Activated CD8-positive, alpha-beta memory T cell treated with anti-CD3 and anti-CD28 coated beads, Interleukin-2, amount 50 U/mL, for 1 hour (primary cell): Measurements from ENCODE around the gene MACROD2.

Source experiments
- DNase-seq: peaks from one replicate; pipeline ENCODE4 v3.0.0-alpha.2; 2020; ENCODE audit errors: extremely low read depth

MACROD2 gene

DNA sequence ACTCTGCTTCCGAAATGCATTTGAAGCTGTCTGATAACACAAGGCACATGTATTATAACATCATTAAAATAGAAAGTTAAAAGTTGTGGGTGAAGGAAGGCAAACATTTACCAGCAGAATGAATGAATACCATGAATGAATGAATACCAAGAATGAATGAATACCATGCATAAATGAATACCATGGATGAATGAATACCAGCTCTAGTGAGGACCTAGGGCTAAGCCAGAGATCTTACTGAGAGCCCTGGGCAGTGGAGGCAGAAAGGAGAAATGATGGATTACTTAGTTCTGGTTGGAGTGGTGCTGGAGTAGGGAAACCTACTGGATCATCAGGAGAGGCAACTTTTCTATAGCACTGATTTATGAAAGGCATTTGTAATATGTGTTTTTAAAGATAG is 1579.9 kb downstream of the MACROD2 start:
- DNase-seq = no peak

DNA sequence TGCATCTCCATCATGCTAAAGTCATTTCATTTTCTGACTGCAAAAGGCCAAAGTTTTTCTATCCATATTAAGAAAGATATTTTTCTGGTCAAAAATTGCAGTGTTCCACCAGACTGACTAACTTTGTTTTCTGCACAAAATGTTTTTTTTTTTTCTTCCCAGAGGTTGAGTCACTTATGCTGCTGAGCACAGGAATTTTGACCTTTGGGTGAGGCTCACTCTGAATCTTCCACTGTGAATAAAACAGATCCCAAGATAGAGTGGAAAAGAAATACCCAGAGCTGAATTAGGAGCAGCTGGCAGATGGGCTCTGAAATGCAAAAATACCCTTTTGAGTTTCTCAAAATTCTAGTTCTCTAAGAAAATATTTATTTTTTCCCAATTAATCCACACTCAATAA is 1581.1 kb downstream of the MACROD2 start:
- DNase-seq = no peak

DNA sequence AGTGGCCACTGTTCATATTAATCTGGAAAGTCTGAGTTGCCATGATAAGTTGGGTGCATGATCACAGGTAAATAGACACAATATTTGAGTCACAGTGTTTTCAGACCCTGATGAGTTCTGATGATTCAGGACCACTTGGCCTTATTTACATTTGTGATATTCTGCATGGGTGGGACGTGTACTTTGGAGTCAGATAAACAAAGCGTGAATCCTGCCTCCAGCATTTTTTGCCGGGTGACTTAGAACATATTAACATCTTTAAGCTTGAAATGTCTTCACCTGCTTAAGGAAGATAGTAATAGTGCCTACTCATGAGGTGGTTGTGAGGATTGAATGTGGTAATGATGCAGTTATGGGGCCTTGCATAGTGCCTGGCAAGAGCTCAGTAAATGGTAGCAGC is 1582.8 kb downstream of the MACROD2 start:
- DNase-seq = no peak

DNA sequence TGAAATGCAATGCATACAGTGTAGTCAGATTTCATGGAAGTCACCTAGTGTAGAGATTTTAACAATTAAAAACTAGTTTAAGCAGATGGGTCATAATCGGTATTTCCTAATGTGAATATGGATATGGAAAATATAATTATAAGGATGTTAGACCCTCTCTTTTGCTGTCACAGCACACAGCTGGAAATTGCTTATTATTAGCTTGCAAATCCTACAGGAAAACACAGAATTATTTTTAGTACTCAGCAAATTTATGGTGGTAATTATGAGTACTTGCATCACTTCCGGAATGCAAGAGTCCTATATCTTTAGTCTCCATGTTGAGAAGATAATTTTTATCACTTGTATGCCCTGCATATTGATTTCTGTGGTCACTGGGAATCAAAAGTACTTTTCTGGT is 1584.4 kb downstream of the MACROD2 start:
- DNase-seq = no peak

DNA sequence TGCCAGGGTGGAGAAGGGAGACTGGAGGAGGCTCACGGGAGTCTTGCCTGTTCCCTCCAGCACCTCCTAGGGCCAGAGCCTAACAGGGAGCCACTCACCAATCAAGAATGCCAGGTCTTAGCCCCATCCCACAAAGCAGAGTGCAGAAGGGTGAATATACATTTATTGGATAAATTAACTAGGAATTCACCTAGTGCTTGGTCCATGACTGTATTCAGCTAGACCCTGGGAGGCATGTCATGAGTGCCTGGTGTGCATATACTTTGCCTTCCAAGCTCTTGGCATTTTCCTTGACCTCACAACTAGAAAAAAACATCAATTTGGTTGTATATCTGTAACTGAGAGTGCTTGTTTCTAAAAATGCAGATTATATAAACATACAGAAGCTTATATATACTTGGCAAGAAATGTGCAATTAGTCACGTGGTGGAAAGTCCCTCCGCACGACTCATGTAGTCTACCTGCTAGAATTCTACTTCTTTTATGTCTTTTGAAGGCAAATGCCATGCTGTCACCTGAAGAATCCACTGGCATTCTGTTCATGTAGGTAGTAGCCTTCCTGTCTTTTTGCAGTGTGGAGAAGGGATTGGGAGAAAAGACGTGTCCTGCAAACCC is 1586.9 kb downstream of the MACROD2 start:
- no peak for DNase-seq

DNA sequence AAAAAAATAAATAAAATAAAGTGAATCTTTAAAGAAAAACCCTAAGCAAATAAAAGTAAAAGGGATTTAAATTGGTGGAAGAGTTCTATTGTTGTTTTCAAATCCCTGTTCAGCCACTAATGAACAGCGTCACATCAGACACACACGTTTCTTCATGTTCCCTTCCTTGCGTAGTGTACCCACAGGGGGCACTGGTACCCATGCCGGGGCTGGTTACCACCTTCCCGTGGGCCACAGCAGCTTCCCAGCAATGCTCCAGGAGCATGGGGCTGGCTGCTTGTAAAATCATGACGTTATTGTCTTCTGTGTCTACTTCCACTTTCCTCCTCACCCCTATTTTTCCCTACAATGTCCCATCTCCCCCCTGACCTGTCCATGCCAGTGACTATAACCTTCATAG is 1589.2 kb downstream of the MACROD2 start:
- DNase-seq = no peak

DNA sequence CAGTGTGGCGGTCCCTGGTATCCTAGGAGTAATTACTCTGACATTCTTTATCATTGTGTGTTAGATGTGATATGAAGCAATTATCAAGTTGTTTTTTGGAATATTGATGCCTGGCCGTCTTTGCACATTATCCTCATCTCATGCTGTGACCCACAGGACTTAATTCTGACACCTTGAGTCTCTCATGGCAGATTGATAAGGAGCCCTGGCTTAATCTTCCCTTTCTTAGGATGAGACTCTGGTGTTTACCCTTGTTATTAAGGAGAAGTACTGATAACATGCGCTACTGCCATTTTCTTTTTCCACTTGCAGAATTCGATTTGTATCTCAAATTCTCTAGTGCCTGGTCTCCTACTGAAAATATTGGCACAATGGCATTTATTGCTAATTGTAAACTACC is 1597.8 kb downstream of the MACROD2 start:
- DNase-seq = no peak

DNA sequence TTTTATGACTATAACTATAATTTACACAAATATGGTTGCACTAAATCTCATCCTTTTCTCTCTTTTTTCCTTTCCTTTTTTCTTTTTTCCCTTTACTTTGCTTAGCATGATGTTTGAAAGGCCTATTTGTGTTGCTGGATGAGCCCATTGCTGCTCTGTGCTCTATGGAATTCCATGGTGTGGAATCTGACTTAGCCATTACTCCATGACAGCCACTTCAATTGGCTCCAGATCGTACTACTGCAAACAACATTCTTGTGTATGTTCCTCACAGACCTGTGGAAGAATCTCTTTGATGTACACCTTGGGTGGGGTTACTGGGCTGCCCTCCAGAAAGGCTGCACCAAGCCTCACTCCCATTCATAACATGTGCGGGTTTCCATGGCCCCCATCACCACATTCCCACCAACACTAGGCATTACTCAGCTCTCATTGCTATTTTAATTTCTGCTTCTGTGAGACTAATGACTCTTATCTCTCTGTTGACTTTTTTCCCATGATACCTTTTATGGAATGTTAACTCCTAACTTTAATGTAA is 1598.9 kb downstream of the MACROD2 start:
- DNase-seq = no peak

DNA sequence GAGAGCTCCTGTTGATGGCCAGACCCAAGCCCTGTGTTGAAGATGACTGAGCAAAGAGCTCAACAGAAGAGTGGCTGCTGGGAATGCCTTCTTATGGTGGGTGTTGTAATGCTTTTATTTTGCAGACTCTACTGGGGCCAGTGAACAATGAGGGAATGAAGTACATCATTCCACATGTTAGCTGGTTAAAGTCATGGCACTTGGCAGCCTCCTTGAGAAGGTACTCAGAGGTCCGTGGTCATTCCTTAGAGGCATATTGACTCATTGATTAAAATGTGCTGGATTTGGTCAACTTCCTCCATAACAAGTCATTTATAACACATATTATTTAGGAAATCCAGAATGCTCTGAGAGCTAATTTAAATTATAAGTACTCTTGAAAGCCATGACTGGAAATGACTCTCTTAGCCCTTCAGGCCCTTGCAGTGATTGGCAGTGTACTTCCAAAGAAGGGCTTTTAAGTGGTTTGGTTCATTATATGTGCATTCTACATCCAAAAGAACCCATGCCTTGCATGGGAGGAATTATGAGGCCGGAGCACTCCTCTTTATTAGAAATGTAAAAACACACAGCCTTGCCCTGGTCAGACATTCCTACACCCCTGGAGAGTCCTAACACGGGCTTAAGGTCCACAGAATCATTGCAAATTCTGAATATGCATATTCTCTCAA is 1601.0 kb downstream of the MACROD2 start:
- DNase-seq = no peak

DNA sequence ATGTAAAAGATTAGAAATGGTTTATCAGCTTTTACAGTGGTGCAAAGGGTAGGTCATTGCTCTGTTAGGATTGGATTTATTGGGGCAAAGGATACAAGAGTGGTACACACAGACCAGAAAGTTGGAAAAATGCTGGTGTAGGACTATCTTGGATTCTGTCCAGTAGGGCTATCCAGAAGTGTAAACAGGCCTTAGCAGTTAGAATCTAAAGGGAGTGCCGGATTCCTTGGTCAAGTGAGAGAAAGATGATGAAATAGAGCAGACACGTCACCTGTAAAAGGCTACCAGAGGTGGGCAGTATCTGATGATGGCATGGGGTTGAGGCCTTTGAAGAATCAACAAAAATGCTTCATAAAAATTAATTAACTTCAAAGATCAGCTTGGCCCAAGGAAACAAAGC is 1602.0 kb downstream of the MACROD2 start:
- DNase-seq = no peak

DNA sequence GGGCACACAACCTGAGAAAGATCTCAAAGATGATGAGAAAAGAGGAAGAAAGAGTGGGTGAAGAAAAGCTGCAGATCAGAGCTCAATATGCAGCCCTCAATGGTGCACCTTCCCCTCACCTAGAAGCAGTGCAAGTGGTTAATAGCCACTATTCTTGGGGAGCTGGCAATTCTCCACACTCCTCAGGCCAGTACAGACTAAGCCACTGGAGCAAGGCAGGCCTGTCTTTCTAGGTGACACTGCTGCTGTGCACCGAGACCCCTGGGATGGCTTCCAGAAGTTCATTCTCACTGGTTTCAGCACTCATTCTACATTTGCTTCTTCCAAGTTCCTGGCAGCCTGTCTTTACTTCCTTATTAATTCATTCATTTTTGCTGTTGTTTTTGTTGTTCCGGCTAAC is 1604.6 kb downstream of the MACROD2 start:
- no peak for DNase-seq

DNA sequence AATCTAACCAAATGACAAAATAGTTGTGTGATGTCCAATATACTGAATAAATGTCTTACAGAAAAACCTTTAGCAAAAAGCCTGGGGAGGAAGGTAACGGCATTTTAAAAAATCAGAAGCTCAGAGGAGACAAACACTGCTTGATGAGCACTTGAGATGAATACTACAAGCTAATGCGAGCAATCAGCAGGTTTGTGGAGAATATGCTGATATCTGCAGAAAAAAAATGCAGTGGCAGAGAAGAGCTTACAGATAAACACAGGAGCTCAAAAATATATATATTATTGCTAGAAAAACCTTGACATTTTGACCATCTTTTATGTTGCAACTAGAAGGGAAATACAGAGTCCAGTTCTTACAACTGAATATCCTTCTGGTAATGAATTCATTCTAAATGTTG is 1605.2 kb downstream of the MACROD2 start:
- no peak for DNase-seq

DNA sequence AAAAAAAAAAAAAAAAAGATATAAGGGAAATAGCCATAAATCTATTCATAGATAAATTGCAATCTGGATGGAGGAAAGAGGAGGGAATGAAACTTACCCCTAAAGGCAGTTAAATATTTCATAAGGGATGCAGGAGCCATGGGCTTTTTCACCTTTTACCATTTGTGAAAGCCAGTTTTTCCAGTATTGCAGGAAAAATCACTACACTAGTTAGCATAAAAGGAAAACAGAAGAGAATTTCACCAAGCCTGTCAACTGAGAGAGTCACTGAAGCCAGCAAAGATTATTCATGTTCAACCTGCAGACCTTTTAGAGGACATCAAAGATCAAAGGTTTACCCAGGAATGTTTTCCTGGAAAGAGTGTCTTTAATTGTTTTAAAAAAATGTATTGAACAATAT is 1608.2 kb downstream of the MACROD2 start:
- no peak for DNase-seq

DNA sequence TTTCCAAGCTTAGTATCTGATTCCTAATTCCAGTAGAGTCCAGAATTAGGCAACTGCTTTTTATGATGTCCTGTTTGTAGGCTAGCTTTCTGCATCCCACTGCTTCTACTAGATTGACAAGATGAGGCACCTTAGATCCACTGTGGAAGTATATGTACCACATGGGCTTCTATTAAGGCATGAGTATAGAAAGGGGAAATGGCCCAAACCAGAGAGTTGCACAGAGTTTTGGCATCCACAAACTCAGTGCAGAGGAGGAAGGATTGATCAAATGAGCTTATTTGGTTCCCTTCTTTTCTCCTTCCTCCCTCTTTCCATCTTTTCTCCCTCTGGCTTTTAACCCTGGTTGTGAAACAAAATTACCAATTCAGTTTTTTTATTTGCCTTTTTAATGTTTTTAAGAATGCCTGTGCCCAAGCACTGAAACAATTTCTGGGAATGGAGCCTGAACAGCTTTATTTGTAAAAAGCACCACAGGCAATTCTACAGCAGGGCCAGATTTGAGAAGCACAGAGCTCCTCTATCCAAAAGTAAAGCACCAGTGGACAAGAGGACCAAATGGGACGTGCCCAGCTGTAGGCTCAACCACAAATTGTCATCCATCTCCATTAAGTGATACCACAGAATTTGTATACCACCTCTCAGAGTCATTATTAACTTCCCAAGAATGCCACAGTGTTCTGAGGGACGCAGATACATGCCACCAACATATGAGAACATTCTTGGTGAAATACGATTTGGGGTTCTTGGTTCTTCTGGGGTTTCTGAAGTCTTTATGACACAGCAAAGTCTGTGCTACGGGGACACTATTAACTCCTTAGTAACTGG is 1608.9 kb downstream of the MACROD2 start:
- no peak for DNase-seq

DNA sequence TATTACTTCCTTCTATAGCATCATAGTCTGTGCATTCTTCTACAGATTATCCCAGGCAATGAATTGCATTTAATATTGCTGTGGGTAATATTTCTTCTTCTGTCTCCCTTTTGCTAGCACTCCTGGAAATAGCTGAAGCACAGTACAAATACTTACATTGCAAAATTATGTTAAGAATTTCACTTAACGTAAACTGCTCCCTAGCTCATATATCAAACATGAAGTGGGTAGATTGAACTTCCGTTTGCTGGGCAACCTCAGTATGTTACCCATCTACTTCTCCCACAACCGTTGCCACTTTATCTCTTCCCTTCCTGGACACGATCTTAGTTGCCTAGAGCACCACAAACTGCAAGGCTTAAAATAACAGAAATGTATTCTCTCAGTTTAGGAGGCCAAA is 1614.6 kb downstream of the MACROD2 start:
- no peak for DNase-seq

DNA sequence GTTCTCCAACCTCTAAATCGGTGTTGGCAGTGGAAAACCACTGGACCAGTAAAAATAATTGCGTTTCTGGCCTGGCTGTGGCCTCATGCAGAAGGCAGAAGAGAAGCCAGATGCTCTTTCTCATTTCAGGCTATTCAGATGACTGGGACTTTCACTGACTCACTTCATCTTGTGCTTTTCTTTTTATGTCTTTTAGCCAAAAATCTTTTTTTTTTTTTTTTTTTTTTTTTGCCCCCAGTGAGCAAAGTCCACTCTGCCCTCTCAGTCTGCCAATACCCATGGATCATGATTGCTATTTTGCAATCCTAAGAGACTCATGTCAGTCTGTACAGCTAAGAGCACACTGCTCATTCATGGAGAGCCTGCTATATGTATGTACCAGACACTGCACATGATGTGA is 1615.5 kb downstream of the MACROD2 start:
- DNase-seq = no peak

DNA sequence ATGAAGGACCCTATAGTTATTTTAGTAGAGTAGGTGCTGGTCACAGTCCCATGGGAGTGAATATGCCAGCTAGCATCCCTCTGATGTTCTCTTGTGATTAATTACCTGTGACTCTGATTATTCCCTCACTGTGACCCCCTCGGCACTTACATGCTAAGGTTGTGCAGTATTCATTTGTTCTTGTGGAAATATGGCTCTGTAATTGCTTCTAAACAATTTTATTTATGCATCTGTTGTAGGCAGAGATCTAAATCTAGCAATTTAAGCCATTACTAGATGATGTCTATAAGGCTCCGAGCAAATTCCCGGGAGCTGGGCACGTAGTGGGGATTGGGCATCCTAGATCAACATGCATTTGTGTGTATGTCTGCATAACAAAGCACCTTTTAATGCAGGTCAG is 1616.2 kb downstream of the MACROD2 start:
- DNase-seq = no peak

DNA sequence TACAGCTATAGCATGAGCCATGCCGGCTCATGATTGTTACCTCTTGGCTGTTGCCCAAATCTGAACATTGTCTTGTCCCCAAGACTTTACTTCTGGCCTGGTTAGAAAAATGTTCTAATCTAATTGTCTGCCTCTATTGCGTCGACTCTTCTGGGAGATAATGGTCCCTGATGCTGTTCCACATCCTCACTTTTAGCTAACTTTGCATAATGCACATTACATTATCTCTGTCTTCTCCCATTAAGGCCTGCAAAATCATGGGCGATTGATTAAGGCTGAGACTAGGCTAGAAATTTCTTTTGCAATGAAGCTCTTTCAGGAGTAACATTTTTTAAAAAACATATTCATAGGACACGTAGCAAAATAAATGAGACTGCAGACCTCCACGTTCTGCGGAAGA is 1616.9 kb downstream of the MACROD2 start:
- no peak for DNase-seq

DNA sequence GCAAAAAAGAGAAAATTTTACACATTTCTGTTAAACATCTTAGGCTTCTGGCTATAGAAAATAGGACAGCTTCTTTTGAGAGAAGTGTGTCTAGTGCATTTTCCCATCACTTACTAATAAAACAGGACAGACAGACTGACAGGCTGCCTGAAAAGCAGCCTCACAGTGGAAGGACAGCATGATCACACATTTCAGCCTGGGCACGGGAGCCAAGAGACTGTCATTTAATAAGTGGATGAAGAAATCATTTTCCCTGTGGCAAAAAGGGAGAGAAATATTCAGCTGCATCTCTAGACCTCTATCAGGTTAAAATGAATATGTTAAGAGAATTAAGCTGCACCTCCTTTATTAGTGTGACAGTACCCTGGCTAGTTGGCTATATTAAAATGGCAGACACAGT is 1617.5 kb downstream of the MACROD2 start:
- DNase-seq = no peak

DNA sequence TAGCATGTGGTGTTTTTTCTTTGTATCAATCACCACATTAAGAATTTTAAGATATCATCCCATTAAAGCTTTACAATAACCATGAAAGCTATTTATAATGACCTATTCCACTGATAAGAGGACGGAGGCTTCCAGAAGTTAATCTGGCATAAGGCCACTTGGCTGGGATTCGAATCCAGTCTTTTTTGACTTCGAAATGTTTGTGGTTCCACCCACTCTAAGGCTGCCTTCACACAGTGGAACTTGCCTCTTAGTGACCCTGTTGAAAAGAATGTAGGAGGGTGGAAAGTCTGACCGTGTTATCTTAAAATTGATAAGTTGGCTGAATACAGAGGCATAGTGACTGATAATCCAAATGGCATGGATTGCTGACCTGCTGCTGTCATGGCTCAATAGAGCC is 1618.2 kb downstream of the MACROD2 start:
- no peak for DNase-seq

DNA sequence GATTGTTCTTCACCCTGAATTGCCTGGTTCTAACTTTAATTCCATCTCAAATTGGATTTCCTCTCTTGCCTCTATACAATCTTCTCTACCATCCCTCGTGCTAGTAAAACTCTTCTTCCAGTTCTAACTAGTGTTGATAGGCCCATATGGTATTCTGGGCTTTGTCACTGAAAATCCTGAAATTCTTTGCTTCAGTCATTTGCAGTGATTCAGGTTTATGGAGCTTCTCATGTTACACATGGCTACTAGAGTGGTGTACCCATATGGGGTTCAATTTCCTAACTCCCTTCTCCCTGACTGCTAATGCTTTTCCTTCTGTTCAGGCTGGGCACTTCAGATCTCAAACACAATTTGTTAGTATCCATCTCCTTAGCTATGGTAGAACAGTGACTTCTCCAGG is 1621.3 kb downstream of the MACROD2 start:
- no peak for DNase-seq

DNA sequence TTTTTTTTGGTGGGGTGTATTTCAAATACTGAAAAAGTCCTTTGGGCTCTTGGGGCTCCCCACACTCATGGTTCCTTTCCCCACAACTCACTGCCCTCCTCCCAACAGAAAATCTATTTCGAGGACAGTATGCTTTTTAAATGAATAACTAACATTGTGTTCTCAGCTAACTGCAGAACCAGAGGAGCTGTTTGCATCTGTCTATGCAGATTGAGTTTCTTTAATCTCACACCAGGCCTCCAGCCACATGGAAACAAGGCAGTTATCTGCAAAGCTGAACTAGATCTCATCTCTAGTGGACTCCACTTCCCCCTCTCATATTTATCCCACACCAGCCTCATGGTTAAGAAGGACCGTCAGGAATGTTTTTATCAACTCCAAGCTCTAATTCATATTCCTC is 1622.8 kb downstream of the MACROD2 start:
- DNase-seq = no peak

DNA sequence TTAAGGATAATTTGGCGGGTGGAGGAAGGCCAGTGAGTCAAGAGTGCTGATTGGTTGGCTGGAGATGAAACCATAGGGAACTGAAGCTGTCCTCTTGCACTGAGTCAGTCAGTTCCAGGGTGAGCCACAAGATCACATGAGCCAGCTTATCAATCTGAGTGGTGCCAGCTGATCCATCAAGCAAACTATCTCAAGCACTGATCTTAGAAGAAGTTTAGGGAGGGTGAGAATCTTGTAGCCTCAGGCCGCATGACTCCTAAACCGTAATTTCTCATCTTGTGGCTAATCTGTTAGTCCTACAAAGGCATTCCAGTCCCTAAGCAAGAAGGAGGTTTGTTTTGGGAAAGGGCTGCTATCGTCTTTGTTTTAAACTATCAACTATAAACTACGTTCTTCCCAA is 1623.6 kb downstream of the MACROD2 start:
- DNase-seq = no peak
